Retinal pigment epithelial cell (primary cell): ENCODE data around the gene AK5.

Experiments
- DNase-seq: peaks from one replicate; pipeline ENCODE4 v3.0.0-alpha.2; 2010; ENCODE audit warnings: low read depth
- H3K4me3 ChIP-seq: 2 replicates; pipeline ENCODE4 v1.5.1; 2011; ENCODE audit warnings: mild to moderate bottlenecking, low read length, control low read depth, moderate library complexity
- TF ChIP-seq, protein P1 (sequence below): conservative IDR thresholded peaks from 2 replicates; pipeline ENCODE4 v1.5.1; 2011; ENCODE audit warnings: low read depth, low read length, control low read depth, inconsistent platforms

Gene AK5

DNA sequence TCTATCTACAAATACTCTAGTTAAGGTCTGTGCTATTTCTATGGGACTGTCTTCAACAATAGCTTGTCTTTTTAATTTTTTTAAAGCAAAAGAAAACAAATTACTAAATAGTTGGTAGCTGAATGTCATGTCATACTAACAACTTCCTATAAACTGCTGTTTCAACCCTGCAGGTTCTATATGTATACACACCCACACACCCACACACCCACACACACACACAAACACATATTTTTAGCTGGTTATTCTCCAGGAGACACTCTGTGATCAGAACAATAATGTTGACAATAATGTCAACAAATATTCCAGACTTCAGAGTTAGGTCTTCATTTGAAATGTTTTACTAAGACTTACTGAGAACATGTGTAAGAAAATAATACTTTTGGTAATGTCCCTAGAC is 66.7 kb downstream of the AK5 start:
- TF ChIP-seq, protein P1, sequence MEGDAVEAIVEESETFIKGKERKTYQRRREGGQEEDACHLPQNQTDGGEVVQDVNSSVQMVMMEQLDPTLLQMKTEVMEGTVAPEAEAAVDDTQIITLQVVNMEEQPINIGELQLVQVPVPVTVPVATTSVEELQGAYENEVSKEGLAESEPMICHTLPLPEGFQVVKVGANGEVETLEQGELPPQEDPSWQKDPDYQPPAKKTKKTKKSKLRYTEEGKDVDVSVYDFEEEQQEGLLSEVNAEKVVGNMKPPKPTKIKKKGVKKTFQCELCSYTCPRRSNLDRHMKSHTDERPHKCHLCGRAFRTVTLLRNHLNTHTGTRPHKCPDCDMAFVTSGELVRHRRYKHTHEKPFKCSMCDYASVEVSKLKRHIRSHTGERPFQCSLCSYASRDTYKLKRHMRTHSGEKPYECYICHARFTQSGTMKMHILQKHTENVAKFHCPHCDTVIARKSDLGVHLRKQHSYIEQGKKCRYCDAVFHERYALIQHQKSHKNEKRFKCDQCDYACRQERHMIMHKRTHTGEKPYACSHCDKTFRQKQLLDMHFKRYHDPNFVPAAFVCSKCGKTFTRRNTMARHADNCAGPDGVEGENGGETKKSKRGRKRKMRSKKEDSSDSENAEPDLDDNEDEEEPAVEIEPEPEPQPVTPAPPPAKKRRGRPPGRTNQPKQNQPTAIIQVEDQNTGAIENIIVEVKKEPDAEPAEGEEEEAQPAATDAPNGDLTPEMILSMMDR: no peak
- no peak overlapping the region for H3K4me3 ChIP-seq
- no peak for DNase-seq

DNA sequence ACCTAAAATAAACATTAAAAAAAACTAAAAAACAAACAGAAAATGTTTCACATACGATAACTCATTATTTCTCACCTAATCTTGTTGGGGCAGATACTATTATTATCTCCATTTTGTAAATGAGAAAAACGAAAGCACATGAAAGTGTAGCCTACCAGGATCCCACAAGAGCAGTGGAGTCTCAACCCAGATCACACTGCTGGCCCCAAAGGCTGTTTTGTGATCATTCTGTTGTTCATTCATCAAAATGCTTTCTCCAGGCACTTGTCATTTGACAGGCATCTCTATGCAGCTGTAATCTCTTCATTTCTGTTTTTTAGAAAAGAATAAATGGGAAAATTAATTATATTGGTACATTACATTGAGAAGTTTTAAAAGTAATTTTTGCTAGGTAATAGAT is 67.5 kb downstream of the AK5 start:
- no peak overlapping the region for H3K4me3 ChIP-seq
- no peak for DNase-seq
- TF ChIP-seq, protein P1: no peak

DNA sequence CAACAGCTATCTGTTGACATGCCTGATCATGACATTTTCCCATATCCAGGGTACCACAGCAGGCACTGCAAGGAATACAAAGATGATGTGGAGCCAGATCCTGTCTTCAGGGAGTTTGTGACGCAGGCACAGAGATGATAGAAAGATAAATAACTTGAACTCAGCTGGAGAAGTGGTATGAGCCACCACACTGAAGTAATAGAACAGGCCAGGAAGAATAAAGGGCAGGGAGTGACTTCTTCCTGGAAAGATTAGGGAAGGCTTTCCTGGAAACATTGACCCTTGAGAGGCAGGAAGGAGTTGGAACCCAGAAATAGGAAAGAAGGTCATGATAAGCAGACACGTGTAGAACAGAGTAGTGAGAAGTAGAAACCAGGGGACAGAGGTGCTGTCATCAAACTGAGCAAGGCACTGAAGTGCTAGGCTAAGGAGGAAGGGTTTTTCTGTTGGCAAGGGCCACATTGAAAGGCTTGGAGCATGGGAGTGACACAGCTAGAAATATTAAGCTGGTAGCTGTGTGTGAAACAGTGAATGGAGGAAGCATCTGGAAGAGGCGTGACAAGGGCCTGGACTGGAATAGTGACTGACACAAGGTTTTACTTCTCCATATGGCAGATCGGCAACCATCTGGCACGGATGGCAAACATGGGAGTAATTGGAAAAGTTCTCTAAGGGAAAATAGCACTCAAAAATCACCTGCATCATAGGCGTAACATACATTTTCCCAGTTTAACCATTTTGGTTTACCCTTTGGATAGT is 68.4 kb downstream of the AK5 start:
- no peak for DNase-seq
- no peak overlapping the region for H3K4me3 ChIP-seq
- TF ChIP-seq, protein P1: no peak

DNA sequence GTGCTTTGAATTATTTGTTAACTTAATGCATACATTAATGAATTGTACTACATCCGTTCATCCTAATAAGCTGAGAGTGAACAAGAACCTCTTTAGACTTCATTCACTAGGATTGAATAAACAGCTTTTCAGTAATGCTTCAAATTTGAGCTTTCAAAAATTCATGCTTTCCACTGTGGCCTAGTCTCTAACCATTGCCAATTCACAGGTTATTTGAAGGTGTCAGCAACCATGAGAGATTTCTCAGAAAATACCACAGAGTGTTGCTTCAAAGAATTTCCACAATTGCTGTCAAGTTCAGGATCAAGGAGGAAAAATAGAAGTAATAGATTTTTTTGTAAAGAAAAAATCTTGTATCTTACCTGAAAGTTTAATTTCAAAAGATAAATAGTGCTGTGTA is 72.7 kb downstream of the AK5 start:
- no peak for DNase-seq
- H3K4me3 ChIP-seq: no peak overlapping the region
- TF ChIP-seq, protein P1: no peak

DNA sequence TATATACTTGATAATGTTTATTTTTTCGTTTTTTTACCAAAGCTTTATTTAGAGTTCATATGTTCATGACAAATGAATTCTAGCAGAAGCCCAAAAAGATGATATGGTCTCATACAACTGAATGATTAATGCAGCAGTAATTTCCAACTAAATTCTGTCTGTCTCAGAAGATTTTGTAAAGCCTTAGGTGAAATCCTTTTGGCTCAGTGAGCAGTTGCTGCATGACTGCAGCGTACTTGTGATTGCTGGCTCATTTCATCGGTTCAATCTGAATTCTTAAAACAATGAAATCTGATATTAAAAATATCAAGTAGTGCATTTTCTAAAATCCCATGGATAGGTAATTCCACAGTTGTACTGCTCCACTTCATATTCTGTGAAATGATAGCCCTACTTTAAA is 73.2 kb downstream of the AK5 start:
- TF ChIP-seq, protein P1: no peak
- no peak overlapping the region for H3K4me3 ChIP-seq
- no peak for DNase-seq

DNA sequence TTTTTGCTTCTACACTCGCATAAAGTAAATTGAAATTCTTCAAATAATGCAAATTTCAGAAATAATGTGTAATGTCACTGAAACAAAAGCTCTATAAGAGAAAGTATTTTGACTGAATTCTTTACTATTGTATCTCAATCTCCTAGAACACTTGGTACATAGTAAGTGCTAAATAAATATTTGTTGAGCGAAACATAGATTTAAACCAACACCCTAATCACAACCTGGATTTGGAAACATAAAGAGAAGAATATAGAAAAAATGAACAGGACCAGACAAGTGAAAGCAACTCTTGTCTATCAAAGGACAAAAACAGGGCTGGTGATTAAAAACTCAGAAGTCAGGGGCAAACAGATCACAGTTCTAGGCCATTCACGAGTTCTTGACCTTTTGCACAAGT is 74.3 kb downstream of the AK5 start:
- TF ChIP-seq, protein P1: no peak
- DNase-seq: no peak

DNA sequence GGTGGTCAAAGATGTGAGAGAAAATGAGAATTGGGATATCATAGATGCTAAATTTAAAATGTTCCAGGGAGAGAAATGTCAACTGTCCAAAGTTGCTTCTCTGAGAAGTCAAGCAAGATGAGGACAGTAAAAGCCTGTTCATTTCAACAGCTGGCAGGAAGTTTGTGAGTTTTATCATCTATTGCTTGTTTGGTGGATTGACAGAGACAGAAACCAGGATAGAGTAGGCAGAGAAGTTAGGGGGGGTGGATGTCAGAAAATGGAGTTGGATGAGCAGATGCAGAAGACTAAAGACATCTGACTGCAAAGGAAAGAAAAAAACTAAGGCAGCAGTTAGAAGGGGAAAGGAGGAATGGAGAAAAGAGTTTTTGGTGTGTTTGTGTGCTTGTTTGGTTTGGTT is 78.4 kb downstream of the AK5 start:
- TF ChIP-seq, protein P1: no peak
- DNase-seq: no peak
- no peak overlapping the region for H3K4me3 ChIP-seq

More for the DNA sequence above, 74.3 kb downstream of the AK5 start:
- no peak overlapping the region for H3K4me3 ChIP-seq
